GM19351 (cell line): ENCODE data around the gene LNX2.

Experiments
- ATAC-seq: cut with Tn5 transposase; IDR thresholded peaks from one replicate; pipeline ENCODE4 v1.9.1; 2021; ENCODE audit warnings: mild to moderate bottlenecking, moderate library complexity; ENCODE audit not compliant: unreplicated experiment

Gene LNX2

GRCh38 chr13:27516103-27516502 lies 104.2 kb downstream of the LNX2 start:
- no peak for ATAC-seq

- ATAC-seq, result no peak
Measured at GRCh38 chr13:27510082-27510481, 110.2 kb downstream of the LNX2 start.

GRCh38 chr13:27508802-27509201 lies 111.5 kb downstream of the LNX2 start:
- ATAC-seq, result no peak

- ATAC-seq, result no peak
Measured at GRCh38 chr13:27505792-27506191, 114.5 kb downstream of the LNX2 start.

- no peak for ATAC-seq
Measured at GRCh38 chr13:27504868-27505194, 115.5 kb downstream of the LNX2 start.

GRCh38 chr13:27504128-27504867 lies 116.0 kb downstream of the LNX2 start:
- ATAC-seq, result no peak

GRCh38 chr13:27500806-27501534 lies 119.4 kb downstream of the LNX2 start:
- ATAC-seq, result no peak

GRCh38 chr13:27497563-27498230 lies 122.6 kb downstream of the LNX2 start:
- no peak for ATAC-seq

GRCh38 chr13:27496536-27497273 lies 123.6 kb downstream of the LNX2 start:
- ATAC-seq, result no peak

- ATAC-seq, result no peak
Measured at GRCh38 chr13:27496006-27496405, 124.3 kb downstream of the LNX2 start.
